NT2/D1 (cell line): ENCODE results near the gene KRT40.

Experiments used
- DNase-seq: peaks from one replicate; pipeline ENCODE4 v3.0.0-alpha.2; 2011; ENCODE audit warnings: low read depth, low spot score
- H3K27me3 ChIP-seq: 2 replicates; pipeline ENCODE4 v1.6.0; 2011; ENCODE audit warnings: mild to moderate bottlenecking; ENCODE audit not compliant: insufficient read length, insufficient read depth
- H3K36me3 ChIP-seq: 2 replicates; pipeline ENCODE4 v1.6.1; 2011; ENCODE audit warnings: mild to moderate bottlenecking, low read length, mixed read lengths; ENCODE audit not compliant: insufficient read depth, insufficient read length
- H3K4me1 ChIP-seq: 2 replicates; pipeline ENCODE4 v1.5.1; 2011; ENCODE audit not compliant: insufficient read depth, insufficient read length
- H3K4me3 ChIP-seq: 2 replicates; pipeline ENCODE4 v1.5.1; 2011; ENCODE audit warnings: low read depth; ENCODE audit not compliant: insufficient read length
- H3K9ac ChIP-seq: 2 replicates; pipeline ENCODE4 v1.6.0; 2011; ENCODE audit warnings: low read depth; ENCODE audit not compliant: insufficient read length
- H3K9me3 ChIP-seq: 2 replicates; pipeline ENCODE4 v1.5.1; 2011; ENCODE audit warnings: mild to moderate bottlenecking, low read length; ENCODE audit not compliant: insufficient read depth
- SUZ12 ChIP-seq: IDR thresholded peaks from 2 replicates; pipeline ENCODE4 v1.6.1; 2011; ENCODE audit not compliant: insufficient read length, insufficient read depth; ENCODE audit errors: extremely low read depth
- YY1 ChIP-seq: IDR thresholded peaks from 2 replicates; pipeline ENCODE4 v1.6.1; 2011; ENCODE audit not compliant: insufficient read length, insufficient read depth
- ZNF274 ChIP-seq: IDR thresholded peaks from 2 replicates; pipeline ENCODE4 v1.6.1; 2011; ENCODE audit warnings: mild to moderate bottlenecking, low read depth, low read length

The KRT40 gene

GRCh38 chr17:40938981-40939380 lies 45.1 kb downstream of the KRT40 start:
- Histone ChIP-seq H3K9ac (no peak overlapping the region), H3K9me3 (no peaks in the 10 kb centered on the region), H3K4me3 (no peak overlapping the region), H3K27me3 (no peaks in the 10 kb centered on the region), H3K36me3 (no peaks in the 10 kb centered on the region), H3K4me1 (no peaks in the 10 kb centered on the region)
- TF ChIP-seq ZNF274 (no peak), YY1 (no peak), SUZ12 (no peak)
- DNase-seq: no peak

DNA sequence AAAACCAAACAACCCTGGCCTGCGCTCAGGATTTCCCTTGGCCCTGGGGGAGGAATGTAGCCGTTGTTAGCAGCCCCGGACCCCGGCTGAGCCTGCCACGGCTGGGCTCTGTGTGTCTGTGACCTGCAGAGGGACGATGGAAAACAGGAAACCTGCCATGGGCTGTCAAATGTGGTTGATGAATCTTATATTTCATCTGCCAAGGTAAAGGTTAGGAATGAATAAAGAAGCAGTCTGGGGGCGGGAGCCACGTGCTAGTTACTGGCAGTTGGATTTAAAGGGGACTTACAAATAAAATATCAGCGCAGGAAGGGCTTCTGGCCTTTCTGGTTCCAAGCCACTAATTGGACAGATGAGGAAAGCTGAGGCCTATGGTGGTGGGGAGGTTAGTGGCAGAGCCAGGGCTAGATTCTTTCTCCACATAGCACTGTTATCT lies 46.7 kb downstream of the KRT40 start, which contains the start of gene KRT23:
TSS of gene KRT23 (minus strand) at position 263 of the 436 bp plus-strand sequence. CDS start 1,043 bp downstream, outside the sequence.
- Histone ChIP-seq H3K9ac (no peak within 1 kb of the TSS), H3K4me3 (no peak within 1 kb of the TSS), H3K9me3 (no peaks in the 10 kb centered on the region), H3K27me3 (no peaks in the 10 kb centered on the region), H3K36me3 (no peaks in the 10 kb centered on the region), H3K4me1 (no peaks in the 10 kb centered on the region)
- no peak for DNase-seq
- TF ChIP-seq SUZ12: no peak
- no peak for TF ChIP-seq ZNF274
- TF ChIP-seq YY1: no peak

DNA sequence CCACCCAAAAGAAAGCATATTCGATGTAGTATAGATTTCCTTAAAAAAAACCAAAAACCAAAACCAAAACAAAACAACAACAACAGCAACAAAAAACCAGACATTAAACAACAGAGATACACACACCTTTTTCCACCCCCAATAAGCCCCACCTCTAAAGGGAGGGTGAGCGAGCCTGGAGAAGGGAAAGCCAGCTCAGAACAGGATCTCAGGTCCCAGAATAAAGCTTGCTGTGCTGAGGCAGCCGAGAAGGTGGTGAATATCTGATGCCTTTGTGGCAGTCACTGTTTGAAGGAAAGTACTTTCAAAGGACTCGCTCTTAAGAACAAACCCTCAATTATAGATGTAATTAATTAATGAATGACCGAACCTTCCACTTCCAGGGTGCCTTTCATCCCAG lies 47.1 kb downstream of the KRT40 start:
- no peak overlapping the region for H3K9ac ChIP-seq
- no peak overlapping the region for H3K4me3 ChIP-seq
- DNase-seq: no peak
- H3K27me3 ChIP-seq: no peaks in the 10 kb centered on the region
- H3K4me1 ChIP-seq: no peaks in the 10 kb centered on the region
- no peaks in the 10 kb centered on the region for H3K9me3 ChIP-seq
- TF ChIP-seq YY1 (no peak), ZNF274 (no peak), SUZ12 (no peak)
- no peaks in the 10 kb centered on the region for H3K36me3 ChIP-seq

DNA sequence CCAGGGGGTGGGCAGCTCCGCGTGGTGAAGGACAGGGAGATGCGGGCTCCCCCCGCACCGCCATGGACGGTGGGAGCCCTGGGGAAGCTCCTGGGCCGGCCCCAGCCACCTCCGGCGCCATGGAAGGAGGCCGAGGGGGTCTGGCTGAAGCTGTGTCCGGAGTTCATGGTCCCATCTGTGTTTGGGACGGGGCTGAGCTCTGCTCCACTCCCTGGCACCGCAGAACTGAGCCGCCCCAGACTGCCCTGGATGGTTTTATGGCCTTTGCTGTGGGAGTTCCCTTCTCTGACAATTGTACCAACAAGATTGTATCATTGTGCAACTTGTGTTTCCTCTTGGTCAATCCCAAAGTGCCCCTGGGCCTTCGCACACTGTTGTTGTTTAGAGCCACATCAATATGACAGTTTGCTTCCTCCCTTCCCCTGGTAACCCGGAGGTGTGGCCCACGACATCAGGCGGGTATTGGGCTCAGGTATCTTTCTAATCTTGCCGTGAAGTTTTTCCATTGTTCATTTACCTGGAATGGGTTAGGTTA lies 47.6 kb downstream of the KRT40 start:
- H3K4me1 ChIP-seq: no peaks in the 10 kb centered on the region
- no peak for DNase-seq
- TF ChIP-seq SUZ12 (no peak), YY1 (no peak), ZNF274 (no peak)
- H3K36me3 ChIP-seq: no peaks in the 10 kb centered on the region
- H3K4me3 ChIP-seq: no peak overlapping the region
- no peaks in the 10 kb centered on the region for H3K27me3 ChIP-seq
- no peak overlapping the region for H3K9ac ChIP-seq
- no peaks in the 10 kb centered on the region for H3K9me3 ChIP-seq

- TF ChIP-seq YY1 (no peak), SUZ12 (no peak), ZNF274 (no peak)
- no peaks in the 10 kb centered on the region for H3K9me3 ChIP-seq
- DNase-seq: no peak
- H3K36me3 ChIP-seq: no peaks in the 10 kb centered on the region
- H3K9ac ChIP-seq: no peak overlapping the region
- no peaks in the 10 kb centered on the region for H3K4me1 ChIP-seq
- H3K4me3 ChIP-seq: no peak overlapping the region
- H3K27me3 ChIP-seq: no peaks in the 10 kb centered on the region
These were observed 48.5 kb downstream of the KRT40 start for GRCh38 chr17:40935624-40936023.

GRCh38 chr17:40932608-40933007 lies 51.5 kb downstream of the KRT40 start:
- no peak for TF ChIP-seq YY1
- no peak for TF ChIP-seq ZNF274
- TF ChIP-seq SUZ12: no peak
- Histone ChIP-seq H3K36me3 (no peaks in the 10 kb centered on the region), H3K9ac (no peak overlapping the region), H3K4me3 (no peak overlapping the region), H3K4me1 (no peaks in the 10 kb centered on the region), H3K27me3 (no peaks in the 10 kb centered on the region), H3K9me3 (no peaks in the 10 kb centered on the region)
- DNase-seq: no peak

DNA sequence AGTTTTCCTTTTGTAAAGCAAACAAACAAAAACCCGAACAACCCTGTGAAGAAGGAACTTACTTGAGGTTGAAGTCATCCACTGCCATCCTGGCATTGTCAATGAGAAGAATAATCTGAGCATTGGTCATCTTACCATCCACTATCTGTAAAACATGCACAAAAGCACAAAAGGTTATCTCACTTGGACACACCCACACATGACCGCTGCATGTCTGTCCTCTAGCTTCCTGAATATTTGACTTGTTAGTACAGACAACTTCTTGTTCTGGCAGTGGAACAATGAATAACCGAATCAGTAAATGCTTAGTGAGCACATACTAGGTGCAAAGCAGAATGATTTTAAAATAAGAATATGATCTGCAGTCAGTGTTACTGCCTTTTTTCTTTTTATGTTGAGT lies 52.8 kb downstream of the KRT40 start:
- H3K27me3 ChIP-seq: no peaks in the 10 kb centered on the region
- H3K9me3 ChIP-seq: no peaks in the 10 kb centered on the region
- no peak for TF ChIP-seq YY1
- no peak for TF ChIP-seq ZNF274
- no peak for TF ChIP-seq SUZ12
- no peak overlapping the region for H3K9ac ChIP-seq
- H3K4me3 ChIP-seq: no peak overlapping the region
- no peak for DNase-seq
- H3K4me1 ChIP-seq: no peaks in the 10 kb centered on the region
- no peaks in the 10 kb centered on the region for H3K36me3 ChIP-seq
